ENCODE results near the gene WSCD1. TPM values are rescaled to one million over a fixed set of nuclear protein-coding genes. Genes with fewer than 3 reads are reported as not detected.

Gene WSCD1
- total RNA-seq, 1 experiment from 2014 or later: 0.45 TPM

- BruUV-seq (replicated peaks): no TSS peak
- no peak for TF ChIP-seq CTCF (IDR thresholded peaks at IDR 0.05; ENCODE audit: unreplicated experiment)
- intact Hi-C loops (cut with micrococcal nuclease; ENCODE audit: unreplicated experiment): no loop called here
- CTCF ChIA-PET: no interaction called here
- peaks cover 42% of the 10 kb centered on the region for H3K27me3 Mint-ChIP-seq (ENCODE audit: unreplicated experiment)
- no peaks in the 10 kb centered on the region for H3K4me1 Mint-ChIP-seq (ENCODE audit: low read depth, unreplicated experiment)
- H3K9me3 Mint-ChIP-seq (ENCODE audit: low read depth, unreplicated experiment): no peaks in the 10 kb centered on the region
- no peak overlapping the region for H3K27ac Mint-ChIP-seq (ENCODE audit: unreplicated experiment)
- DNase-seq: no peak
- no peaks in the 10 kb centered on the region for H3K36me3 Mint-ChIP-seq (ENCODE audit: insufficient read depth, unreplicated experiment)
- H3K4me3 Mint-ChIP-seq (ENCODE audit: low read depth, unreplicated experiment): no peak overlapping the region
These were observed 12.2 kb downstream of the WSCD1 start for GRCh38 chr17:6082335-6082734.

GRCh38 chr17:6084311-6085161 is 14.4 kb downstream of the WSCD1 start:
- no peak for DNase-seq
- Mint-ChIP-seq H3K27ac (ENCODE audit: unreplicated experiment) (no peak overlapping the region), H3K9me3 (ENCODE audit: low read depth, unreplicated experiment) (no peaks in the 10 kb centered on the region), H3K4me3 (ENCODE audit: low read depth, unreplicated experiment) (no peak overlapping the region), H3K27me3 (ENCODE audit: unreplicated experiment) (peaks cover 39% of the 10 kb centered on the region), H3K4me1 (ENCODE audit: low read depth, unreplicated experiment) (no peaks in the 10 kb centered on the region), H3K36me3 (ENCODE audit: insufficient read depth, unreplicated experiment) (no peaks in the 10 kb centered on the region)
- no TSS peak for BruUV-seq (replicated peaks)
- TF ChIP-seq CTCF (IDR thresholded peaks at IDR 0.05; ENCODE audit: unreplicated experiment): no peak
- intact Hi-C loops (cut with micrococcal nuclease; ENCODE audit: unreplicated experiment): no loop called here
- CTCF ChIA-PET: no interaction called here

GRCh38 chr17:6085812-6086211 is 15.6 kb downstream of the WSCD1 start:
- H3K27me3 Mint-ChIP-seq (ENCODE audit: unreplicated experiment): peaks cover 52% of the 10 kb centered on the region
- intact Hi-C loops (cut with micrococcal nuclease; ENCODE audit: unreplicated experiment): no loop called here
- BruUV-seq (replicated peaks): no TSS peak
- no peak overlapping the region for H3K27ac Mint-ChIP-seq (ENCODE audit: unreplicated experiment)
- no peaks in the 10 kb centered on the region for H3K4me1 Mint-ChIP-seq (ENCODE audit: low read depth, unreplicated experiment)
- H3K9me3 Mint-ChIP-seq (ENCODE audit: low read depth, unreplicated experiment): no peaks in the 10 kb centered on the region
- no peak for TF ChIP-seq CTCF (IDR thresholded peaks at IDR 0.05; ENCODE audit: unreplicated experiment)
- no peaks in the 10 kb centered on the region for H3K36me3 Mint-ChIP-seq (ENCODE audit: insufficient read depth, unreplicated experiment)
- DNase-seq: no peak
- CTCF ChIA-PET: no interaction called here
- no peak overlapping the region for H3K4me3 Mint-ChIP-seq (ENCODE audit: low read depth, unreplicated experiment)

- no peak for DNase-seq
- no peak for TF ChIP-seq CTCF (IDR thresholded peaks at IDR 0.05; ENCODE audit: unreplicated experiment)
- BruUV-seq (replicated peaks): no TSS peak
- Mint-ChIP-seq H3K36me3 (ENCODE audit: insufficient read depth, unreplicated experiment) (no peaks in the 10 kb centered on the region), H3K4me1 (ENCODE audit: low read depth, unreplicated experiment) (no peaks in the 10 kb centered on the region), H3K27me3 (ENCODE audit: unreplicated experiment) (peaks cover 62% of the 10 kb centered on the region), H3K27ac (ENCODE audit: unreplicated experiment) (no peak overlapping the region), H3K4me3 (ENCODE audit: low read depth, unreplicated experiment) (no peak overlapping the region), H3K9me3 (ENCODE audit: low read depth, unreplicated experiment) (no peaks in the 10 kb centered on the region)
- intact Hi-C loops (cut with micrococcal nuclease; ENCODE audit: unreplicated experiment): no loop called here
- CTCF ChIA-PET: no interaction called here
These were observed 16.6 kb downstream of the WSCD1 start for GRCh38 chr17:6086603-6087400.

Data from Calu3 (cell line).